Kidney epithelial cell (primary cell): ENCODE measurements around the gene OR2AK2. TPM values are rescaled to one million over a fixed set of nuclear protein-coding genes. Genes with fewer than 3 reads are reported as not detected.

Source experiments
- DNase-seq: peaks from one replicate; pipeline ENCODE4 v3.0.0-alpha.2; 2010; ENCODE audit warnings: low read depth
- H3K27me3 ChIP-seq: 2 replicates; pipeline ENCODE4 v1.6.0; 2011; ENCODE audit warnings: low read length; ENCODE audit not compliant: control insufficient read depth, insufficient read depth
- H3K36me3 ChIP-seq: 2 replicates; pipeline ENCODE4 v1.5.1; 2011; ENCODE audit warnings: low read length; ENCODE audit not compliant: control insufficient read depth, insufficient read depth
- H3K4me3 ChIP-seq: 2 replicates; pipeline ENCODE4 v1.5.1; 2011; ENCODE audit warnings: low read depth, mild to moderate bottlenecking, control low read depth, low read length
- total RNA-seq: library from RNA; depleted of rRNA; stranded (reverse); fragments of >200 nt; gene quantifications from 2 replicates; pipeline ENCODE4 v1.2.3, GENCODE V29; 2015
- TF ChIP-seq, protein P1 (sequence below): IDR thresholded peaks from 2 replicates; pipeline ENCODE4 v1.5.1; 2011; ENCODE audit warnings: mild to moderate bottlenecking, moderate library complexity, low read length, control low read depth, inconsistent platforms; ENCODE audit not compliant: insufficient read depth, poor library complexity, severe bottlenecking

OR2AK2 gene, protein sequence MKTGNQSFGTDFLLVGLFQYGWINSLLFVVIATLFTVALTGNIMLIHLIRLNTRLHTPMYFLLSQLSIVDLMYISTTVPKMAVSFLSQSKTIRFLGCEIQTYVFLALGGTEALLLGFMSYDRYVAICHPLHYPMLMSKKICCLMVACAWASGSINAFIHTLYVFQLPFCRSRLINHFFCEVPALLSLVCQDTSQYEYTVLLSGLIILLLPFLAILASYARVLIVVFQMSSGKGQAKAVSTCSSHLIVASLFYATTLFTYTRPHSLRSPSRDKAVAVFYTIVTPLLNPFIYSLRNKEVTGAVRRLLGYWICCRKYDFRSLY
- total RNA-seq: not detected in 2 replicates

DNA sequence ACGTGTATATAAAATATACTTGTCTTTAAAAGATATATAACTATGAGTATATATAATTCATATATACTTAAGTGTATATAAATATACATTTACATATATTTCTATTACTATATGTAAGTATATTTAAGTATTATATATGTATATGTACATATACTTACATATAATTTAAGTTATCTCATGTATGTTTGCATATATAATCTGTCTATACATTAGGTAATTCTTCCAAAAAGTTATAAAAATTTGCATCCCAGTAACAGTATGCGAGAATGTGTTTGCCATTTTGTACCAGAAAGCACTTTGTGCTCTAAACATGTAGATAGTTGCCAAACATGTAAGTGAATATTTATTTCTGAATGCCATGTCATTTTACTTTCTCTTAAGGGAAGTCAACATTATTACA, at the start of gene OR2AK2:
OR2AK2 (plus strand) TSS at position 301 of the 400 bp plus-strand sequence. CDS start 144 bp downstream, outside the sequence.
- TF ChIP-seq, protein P1, sequence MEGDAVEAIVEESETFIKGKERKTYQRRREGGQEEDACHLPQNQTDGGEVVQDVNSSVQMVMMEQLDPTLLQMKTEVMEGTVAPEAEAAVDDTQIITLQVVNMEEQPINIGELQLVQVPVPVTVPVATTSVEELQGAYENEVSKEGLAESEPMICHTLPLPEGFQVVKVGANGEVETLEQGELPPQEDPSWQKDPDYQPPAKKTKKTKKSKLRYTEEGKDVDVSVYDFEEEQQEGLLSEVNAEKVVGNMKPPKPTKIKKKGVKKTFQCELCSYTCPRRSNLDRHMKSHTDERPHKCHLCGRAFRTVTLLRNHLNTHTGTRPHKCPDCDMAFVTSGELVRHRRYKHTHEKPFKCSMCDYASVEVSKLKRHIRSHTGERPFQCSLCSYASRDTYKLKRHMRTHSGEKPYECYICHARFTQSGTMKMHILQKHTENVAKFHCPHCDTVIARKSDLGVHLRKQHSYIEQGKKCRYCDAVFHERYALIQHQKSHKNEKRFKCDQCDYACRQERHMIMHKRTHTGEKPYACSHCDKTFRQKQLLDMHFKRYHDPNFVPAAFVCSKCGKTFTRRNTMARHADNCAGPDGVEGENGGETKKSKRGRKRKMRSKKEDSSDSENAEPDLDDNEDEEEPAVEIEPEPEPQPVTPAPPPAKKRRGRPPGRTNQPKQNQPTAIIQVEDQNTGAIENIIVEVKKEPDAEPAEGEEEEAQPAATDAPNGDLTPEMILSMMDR: no peak
- H3K36me3 ChIP-seq: no peaks in the 10 kb centered on the region
- no peaks in the 10 kb centered on the region for H3K27me3 ChIP-seq
- no peak within 1 kb of the TSS for H3K4me3 ChIP-seq
- DNase-seq: no peak

DNA sequence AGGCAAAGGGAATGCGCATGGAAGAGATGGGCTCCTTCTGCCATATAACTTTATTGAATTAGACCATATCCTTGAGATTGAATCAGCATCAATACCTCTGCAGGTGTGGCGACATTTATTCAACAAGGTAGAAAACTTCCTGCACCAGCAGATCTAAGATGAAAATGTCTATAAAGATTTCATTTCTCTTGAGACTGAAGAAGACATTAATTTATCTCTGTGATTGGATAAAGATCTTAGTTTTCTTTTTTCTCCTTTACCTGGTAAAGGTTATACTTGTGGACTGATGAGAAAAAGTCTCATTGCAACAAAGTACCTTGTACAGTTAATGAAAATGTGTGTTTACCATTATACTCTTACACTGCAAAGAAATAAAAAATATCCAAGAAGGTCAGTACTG, 45.1 kb upstream of the OR2AK2 start, which contains the start of gene OR2T8:
OR2T8 (plus strand) TSS at position 301 of the 400 bp plus-strand sequence. CDS start 766 bp downstream, outside the sequence.
- Histone ChIP-seq H3K27me3 (no peaks in the 10 kb centered on the region), H3K36me3 (no peaks in the 10 kb centered on the region), H3K4me3 (no peak within 1 kb of the TSS)
- DNase-seq: no peak
- TF ChIP-seq, protein P1: no peak

DNA sequence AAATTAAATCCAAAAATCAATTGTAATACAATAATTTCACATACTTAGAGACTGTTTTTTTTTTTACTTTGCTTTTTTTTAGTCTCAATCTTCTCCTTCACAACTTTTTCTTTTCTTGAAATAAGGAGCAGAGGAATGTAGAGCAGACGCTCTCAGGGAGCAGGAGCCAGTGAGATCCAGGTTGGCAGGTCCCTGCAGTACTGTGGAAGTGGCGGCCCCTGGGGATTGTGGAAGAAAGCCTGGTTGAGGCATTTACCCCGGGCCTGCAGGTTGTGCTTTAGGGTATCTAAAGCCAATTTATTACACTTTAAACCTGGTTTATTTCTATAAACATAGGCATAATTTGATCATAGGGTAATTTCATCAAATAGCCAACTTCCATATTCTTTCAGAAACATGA, 41.1 kb upstream of the OR2AK2 start:
- H3K36me3 ChIP-seq: no peaks in the 10 kb centered on the region
- H3K27me3 ChIP-seq: no peaks in the 10 kb centered on the region
- TF ChIP-seq, protein P1: no peak
- no peak for DNase-seq
- no peak overlapping the region for H3K4me3 ChIP-seq

DNA sequence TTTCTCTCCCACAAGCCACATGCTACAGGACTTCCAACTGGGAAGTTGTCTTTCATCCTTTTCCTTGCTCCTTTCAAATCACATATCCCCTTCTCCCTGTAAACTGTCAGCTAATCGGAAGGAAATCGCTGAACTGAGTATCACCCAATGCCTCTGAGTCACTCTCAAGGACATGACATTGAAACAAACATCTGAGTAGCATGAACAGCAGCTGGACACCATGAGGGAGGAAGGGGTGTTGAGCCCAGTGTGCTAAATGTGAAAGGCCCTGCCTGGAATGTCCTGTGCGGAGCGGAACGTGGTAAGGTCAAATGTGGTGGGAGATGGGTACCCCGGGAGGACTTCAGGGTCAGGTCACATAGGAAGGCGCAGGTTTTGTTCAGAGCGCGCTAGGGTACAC, 40.2 kb upstream of the OR2AK2 start, which contains the start of gene OR2AJ1:
OR2AJ1 (plus strand) TSS at position 22 of the 400 bp plus-strand sequence. CDS start 8,880 bp downstream, outside the sequence.
- H3K27me3 ChIP-seq: no peaks in the 10 kb centered on the region
- TF ChIP-seq, protein P1: no peak
- no peak for DNase-seq
- no peak within 1 kb of the TSS for H3K4me3 ChIP-seq
- H3K36me3 ChIP-seq: no peaks in the 10 kb centered on the region

DNA sequence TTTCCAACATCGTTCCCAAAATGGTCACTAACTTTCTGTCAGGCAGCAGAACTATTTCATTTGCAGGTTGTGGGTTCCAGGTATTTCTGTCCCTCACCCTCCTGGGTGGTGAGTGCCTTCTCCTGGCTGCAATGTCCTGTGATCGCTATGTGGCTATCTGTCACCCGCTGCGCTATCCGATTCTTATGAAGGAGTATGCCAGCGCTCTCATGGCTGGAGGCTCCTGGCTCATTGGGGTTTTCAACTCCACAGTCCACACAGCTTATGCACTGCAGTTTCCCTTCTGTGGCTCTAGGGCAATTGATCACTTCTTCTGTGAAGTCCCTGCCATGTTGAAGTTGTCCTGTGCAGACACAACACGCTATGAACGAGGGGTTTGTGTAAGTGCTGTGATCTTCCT, 31.0 kb upstream of the OR2AK2 start:
- DNase-seq: no peak
- H3K36me3 ChIP-seq: no peaks in the 10 kb centered on the region
- no peaks in the 10 kb centered on the region for H3K27me3 ChIP-seq
- TF ChIP-seq, protein P1: no peak
- H3K4me3 ChIP-seq: no peak overlapping the region
